GM12878 (cell line): Measurements from ENCODE around the gene TGFBR3. TPM values are rescaled to one million over a fixed set of nuclear protein-coding genes. Genes with fewer than 3 reads are reported as not detected.
A peak's percentile ranks its signal among the peaks of the same experiment; 100 is the strongest.

ENCODE experiments used
- ATAC-seq: fragments of 200-7000 bp; cut with Tn5 transposase; 3 replicates; pipeline ENCODE4 v1.9.1; 2020; ENCODE audit warnings: mild to moderate bottlenecking, moderate library complexity
- BruUV-seq: library from RNA; stranded (reverse); fragments of 400-500 nt; replicated peaks from 2 replicates; lab custom pipeline; 2021; lab: Mats Ljungman, UMichigan
- CTCF ChIA-PET: fragments of 300-600 bp; sonication (Branson Sonifier 250); formaldehyde crosslinking; extraction: SDS; loops from one replicate; lab custom pipeline; 2021; ENCODE audit warnings: inconsistent platforms; lab: Yijun Ruan, JAX
- POLR2A ChIA-PET: fragments of 350-600 bp; formaldehyde crosslinking; extraction: SDS; loops from one replicate; lab custom pipeline; 2021; ENCODE audit warnings: inconsistent platforms; lab: Charles Lee
- RAD21 ChIA-PET: fragments of 300-600 bp; sonication (Branson Sonifier 250); formaldehyde crosslinking; loops from one replicate; lab custom pipeline; 2023; ENCODE audit warnings: antibody characterized with exemption; ENCODE audit not compliant: unreplicated experiment; lab: Charles Lee
- SMC1A ChIA-PET: fragments of 300-600 bp; sonication (Branson Sonifier 250); formaldehyde crosslinking; loops from one replicate; lab custom pipeline; 2023; ENCODE audit not compliant: unreplicated experiment, uncharacterized antibody; lab: Charles Lee
- DNase-seq: peaks from one replicate; pipeline ENCODE4 v3.0.0-alpha.2; 2011; ENCODE audit warnings: low read depth, low spot score
- FAIRE-seq: peaks from 3 replicates; lab custom pipeline; 2011; peaks lifted over from hg19 to GRCh38; lab: Jason Lieb, UNC
- H2AFZ ChIP-seq: 2 replicates; pipeline ENCODE4 v1.6.0; 2011; ENCODE audit warnings: low read depth, low read length, control low read depth; ENCODE audit not compliant: control insufficient read depth
- H3K27ac ChIP-seq: 2 replicates; pipeline ENCODE4 v1.5.1; 2011; ENCODE audit warnings: control low read depth; ENCODE audit not compliant: control insufficient read depth, insufficient read depth
- H3K27me3 ChIP-seq, 2 experiments: replicated peaks in 1 of 2; 2 replicates each; pipeline versions ENCODE4 v1.6.0 to v1.6.1; 2011; ENCODE audit warnings: low read length in 1 of 2; ENCODE audit not compliant: control insufficient read depth in 2 of 2, insufficient read depth in 2 of 2
- H3K36me3 ChIP-seq, 2 experiments: 2 replicates each; pipeline ENCODE4 v1.5.1; 2011; ENCODE audit warnings: low read length in 1 of 2; ENCODE audit not compliant: control insufficient read depth in 2 of 2, insufficient read depth in 2 of 2
- H3K4me1 ChIP-seq: 2 replicates; pipeline ENCODE4 v1.6.1; 2011; ENCODE audit warnings: mild to moderate bottlenecking, low read length, moderate library complexity, mixed read lengths; ENCODE audit not compliant: control insufficient read depth, insufficient read depth
- H3K4me2 ChIP-seq: 2 replicates; pipeline ENCODE4 v1.6.0; 2011; ENCODE audit warnings: control low read depth; ENCODE audit not compliant: control insufficient read depth, insufficient read depth
- H3K4me3 ChIP-seq: fragments of 200-600 bp; sonication (generic); 2 replicates; pipeline ENCODE4 v1.5.1; 2016
- H3K79me2 ChIP-seq: 2 replicates; pipeline ENCODE4 v1.6.0; 2011; ENCODE audit warnings: low read length; ENCODE audit not compliant: control insufficient read depth, insufficient read depth
- H3K9ac ChIP-seq: 2 replicates; pipeline ENCODE4 v1.8.0; 2011; ENCODE audit warnings: low read length, control low read depth, mixed read lengths; ENCODE audit not compliant: control insufficient read depth, insufficient read depth
- H3K9me3 ChIP-seq: replicated peaks from 3 replicates; pipeline ENCODE4 v1.5.1; 2011; ENCODE audit warnings: mild to moderate bottlenecking, low read length; ENCODE audit not compliant: control insufficient read depth, insufficient read depth
- H4K20me1 ChIP-seq: 2 replicates; pipeline ENCODE4 v1.6.0; 2011; ENCODE audit not compliant: control insufficient read depth, insufficient read depth
- CHD2 ChIP-seq: IDR thresholded peaks from 2 replicates; pipeline ENCODE4 v1.6.1; 2011; ENCODE audit warnings: low read depth, low read length, improper control_type of control experiment, borderline replicate concordance
- IRF4 ChIP-seq: IDR thresholded peaks from 2 replicates; pipeline ENCODE4 v1.6.1; 2011; ENCODE audit warnings: low read depth, low read length
- RCOR1 ChIP-seq: conservative IDR thresholded peaks from 2 replicates; pipeline ENCODE4 v1.6.1; 2012; ENCODE audit warnings: low read depth, low read length, improper control_type of control experiment
- RUNX3 ChIP-seq: IDR thresholded peaks from 2 replicates; pipeline ENCODE4 v1.6.1; 2012; ENCODE audit warnings: low read length, inconsistent platforms
- WRNIP1 ChIP-seq: IDR thresholded peaks from 2 replicates; pipeline ENCODE4 v1.6.1; 2011; ENCODE audit warnings: low read depth, low read length, improper control_type of control experiment, borderline replicate concordance
- WGBS: methylation state at CpG from one replicate; pipeline ENCODE4 v1.1.6; 2016; ENCODE audit warnings: low lambda C conversion rate; ENCODE audit not compliant: insufficient replicate concordance, insufficient coverage; ENCODE audit errors: missing lambda C conversion rate; 5-methylcytosine and 5-hydroxymethylcytosine counted together
- in situ Hi-C: fragments of 300-500 bp; cut with MboI; formaldehyde crosslinking; loops from 9 replicates; pipeline ENCODE4 v1.14.3; 2018; ENCODE audit warnings: mixed read lengths
- intact Hi-C: fragments of 100-400 bp; cut with micrococcal nuclease; formaldehyde crosslinking; loops from one replicate; pipeline ENCODE4 v1.14.2; 2022; ENCODE audit not compliant: unreplicated experiment
- polyA plus RNA-seq, 11 experiments: library from polyadenylated mRNA; depleted of rRNA in 4 of 11; unstranded in 6 of 11; stranded (reverse) in 5 of 11; fragments of >200 nt; fragmentation: Nextera tagmentation in 4 of 11; fragmentation: Illumina TruSeq in 1 of 11; extraction: Ambion mirVana in 4 of 11; extraction: Trizol in 1 of 11; gene quantifications; 1 replicate in 1 of 11; 2 replicates in 10 of 11; pipeline versions ENCODE4 v1.2.1 to v1.2.3, GENCODE V29; 2011 to 2016; ENCODE audit warnings: inconsistent platforms in 2 of 11, missing spikeins in 2 of 11, low read depth in 1 of 11
- total RNA-seq, 4 experiments: library from RNA; depleted of rRNA in 3 of 4; stranded (reverse); fragments of >200 nt in 3 of 4; fragmentation: Illumina TruSeq in 1 of 4; extraction: Trizol in 1 of 4; gene quantifications; 2 replicates each; pipeline versions ENCODE4 v1.2.1 to v1.2.3, GENCODE V29; 2013 to 2021
- TF ChIP-seq, protein P1 (sequence below): fragments of 450-650 bp; IDR thresholded peaks from 2 replicates; pipeline ENCODE4 v1.6.1; 2018; ENCODE audit warnings: borderline replicate concordance, mild to moderate bottlenecking; ENCODE audit not compliant: partially characterized antibody

The TGFBR3 gene
- total and polyA plus RNA-seq, 10 of the 15 experiments (the other 5 are each of a cell fraction or from before 2014, with no cell fraction given), result 2.7 to 16.5 (median 12.6) TPM

DNA sequence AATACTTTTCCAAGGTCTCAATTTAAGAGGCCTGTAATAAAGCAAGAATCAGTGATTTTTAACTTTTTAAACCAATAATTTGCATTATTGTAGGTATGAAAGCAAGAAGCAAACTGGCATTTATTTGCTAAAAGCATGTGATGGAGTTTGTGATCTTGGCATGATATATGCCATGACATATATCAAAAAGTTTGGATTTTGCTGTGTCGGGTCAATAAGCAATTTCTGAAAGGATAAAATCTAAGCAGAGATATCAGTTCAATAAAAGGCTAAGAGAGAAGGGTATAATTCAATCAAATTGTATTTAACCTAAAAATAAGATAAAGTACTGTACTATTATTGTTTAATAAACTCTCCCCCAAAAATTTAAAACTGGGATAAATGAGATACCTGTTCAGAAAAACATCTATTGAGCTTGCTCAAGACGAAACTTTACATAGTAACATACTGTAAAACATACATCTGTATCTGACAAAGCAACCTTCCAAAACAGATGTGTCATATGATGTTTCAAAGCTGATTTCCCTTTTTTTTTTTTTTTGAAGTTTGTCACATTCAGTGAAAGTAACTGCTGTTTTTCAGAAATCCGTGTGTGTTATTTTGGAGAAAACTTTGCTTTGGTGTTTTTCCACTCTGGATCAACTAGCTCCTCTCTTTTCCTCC is 74.5 kb downstream of the TGFBR3 start:
- no TSS peak for BruUV-seq
- no peak overlapping the region for H3K4me3 ChIP-seq
- peaks cover 5% of the 10 kb centered on the region; the same call in 1 of the 2 replicates for H3K4me1 ChIP-seq
- no peak overlapping the region for H2AFZ ChIP-seq
- in situ Hi-C loops (no loop called here), intact Hi-C loops (no loop called here)
- no peak overlapping the region for H3K4me2 ChIP-seq
- no peaks in the 10 kb centered on the region for H3K9me3 ChIP-seq
- POLR2A ChIA-PET, result interaction anchor here (0.6 to 0.8 kb wide), 2 partner anchors 103 to 139 kb away, joined by 3 read pairs; no protein-coding TSS in a partner anchor
- no peak overlapping the region for H3K27ac ChIP-seq
- FAIRE-seq, result no peak
- H3K79me2 ChIP-seq, result no peaks in the 10 kb centered on the region
- TF ChIP-seq WRNIP1 (no peak), CHD2 (no peak), IRF4 (no peak)
- DNase-seq, result no peak
- H4K20me1 ChIP-seq, result no peaks in the 10 kb centered on the region
- RAD21 ChIA-PET, result interaction anchor here (1.0 kb wide), 1 partner anchor 19 kb away, joined by 3 read pairs; no protein-coding TSS in a partner anchor
- WGBS, result 80% methylated on average over 3 of the region's 3 CpGs
- CTCF ChIA-PET, result interaction anchor here (2.1 kb wide), 1 partner anchor 40 kb away, joined by 4 read pairs; no protein-coding TSS in a partner anchor
- H3K36me3 ChIP-seq, result no peaks in the 10 kb centered on the region
- no peak for ATAC-seq
- no peaks in the 10 kb centered on the region for H3K27me3 ChIP-seq
- no peak overlapping the region for H3K9ac ChIP-seq
- SMC1A ChIA-PET, result interaction anchor here (0.9 to 1.1 kb wide), 3 partner anchors 13 to 82 kb away, joined by 3 to 4 read pairs (median 4); no protein-coding TSS in a partner anchor

DNA sequence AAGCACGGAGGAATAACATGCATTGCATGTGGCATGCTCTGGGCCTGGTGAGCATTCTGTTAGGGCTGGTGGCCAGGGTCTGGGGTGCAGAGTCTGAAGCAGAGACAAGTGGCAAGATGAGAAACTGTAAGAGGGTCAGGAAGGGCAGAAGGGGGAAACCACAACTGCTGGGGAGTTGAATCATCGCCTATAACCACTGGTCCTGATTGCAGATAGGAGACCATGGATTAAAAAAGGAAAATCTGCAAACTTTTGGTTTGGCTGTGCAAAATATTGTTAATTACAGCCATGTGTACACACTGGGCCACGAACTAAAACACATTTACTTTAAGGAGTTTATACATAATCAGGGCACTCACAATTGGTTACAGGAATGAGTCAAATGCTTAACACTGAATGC is 76.6 kb downstream of the TGFBR3 start:
- ChIA-PET POLR2A (no interaction called here), CTCF (interaction anchor here (1.3 kb wide), 1 partner anchor 8 kb away, joined by 5 read pairs; no protein-coding TSS in a partner anchor), SMC1A (no interaction called here), RAD21 (no interaction called here)
- TF ChIP-seq, protein P1, sequence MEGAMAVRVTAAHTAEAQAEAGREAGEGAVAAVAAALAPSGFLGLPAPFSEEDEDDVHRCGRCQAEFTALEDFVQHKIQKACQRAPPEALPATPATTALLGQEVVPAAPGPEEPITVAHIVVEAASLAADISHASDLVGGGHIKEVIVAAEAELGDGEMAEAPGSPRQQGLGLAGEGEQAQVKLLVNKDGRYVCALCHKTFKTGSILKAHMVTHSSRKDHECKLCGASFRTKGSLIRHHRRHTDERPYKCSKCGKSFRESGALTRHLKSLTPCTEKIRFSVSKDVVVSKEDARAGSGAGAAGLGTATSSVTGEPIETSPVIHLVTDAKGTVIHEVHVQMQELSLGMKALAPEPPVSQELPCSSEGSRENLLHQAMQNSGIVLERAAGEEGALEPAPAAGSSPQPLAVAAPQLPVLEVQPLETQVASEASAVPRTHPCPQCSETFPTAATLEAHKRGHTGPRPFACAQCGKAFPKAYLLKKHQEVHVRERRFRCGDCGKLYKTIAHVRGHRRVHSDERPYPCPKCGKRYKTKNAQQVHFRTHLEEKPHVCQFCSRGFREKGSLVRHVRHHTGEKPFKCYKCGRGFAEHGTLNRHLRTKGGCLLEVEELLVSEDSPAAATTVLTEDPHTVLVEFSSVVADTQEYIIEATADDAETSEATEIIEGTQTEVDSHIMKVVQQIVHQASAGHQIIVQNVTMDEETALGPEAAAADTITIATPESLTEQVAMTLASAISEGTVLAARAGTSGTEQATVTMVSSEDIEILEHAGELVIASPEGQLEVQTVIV, result no peak
- TF ChIP-seq RCOR1, result no peak
- peak; percentile 64 for TF ChIP-seq RUNX3
- FAIRE-seq, result no peak
- no peaks in the 10 kb centered on the region for H4K20me1 ChIP-seq
- H3K27ac ChIP-seq, result no peak overlapping the region
- H3K27me3 ChIP-seq, result no peaks in the 10 kb centered on the region
- in situ Hi-C loops (no loop called here), intact Hi-C loops (loop anchor here (10.0 kb wide), 1 partner anchor 305 kb away; the partner anchor contains the start of gene CDC7)
- H3K9me3 ChIP-seq, result no peaks in the 10 kb centered on the region
- WGBS, result 39% methylated on average over 3 of the region's 3 CpGs
- peak; percentile 26 for ATAC-seq
- peaks cover 19% of the 10 kb centered on the region for H3K4me1 ChIP-seq
- no peak overlapping the region for H3K4me3 ChIP-seq
- H3K36me3 ChIP-seq, result no peaks in the 10 kb centered on the region
- H2AFZ ChIP-seq, result no peak overlapping the region
- no peak overlapping the region for H3K4me2 ChIP-seq
- H3K9ac ChIP-seq, result no peak overlapping the region
- no peaks in the 10 kb centered on the region for H3K79me2 ChIP-seq
- DNase-seq, result no peak
- no TSS peak for BruUV-seq
